GM12878 (cell line): ENCODE measurements around the gene EPHA8. TPM values are rescaled to one million over a fixed set of nuclear protein-coding genes. Genes with fewer than 3 reads are reported as not detected.

Experiments
- ATAC-seq: fragments of 200-7000 bp; cut with Tn5 transposase; 3 replicates; pipeline ENCODE4 v1.9.1; 2020; ENCODE audit warnings: mild to moderate bottlenecking, moderate library complexity
- Bru-seq: library from RNA; stranded (reverse); fragments of 400-500 nt; gene quantifications from one replicate; lab custom pipeline; 2021; lab: Mats Ljungman, UMichigan
- BruChase-seq, 2 experiments: library from RNA; stranded (reverse); fragments of 400-500 nt; gene quantifications; one replicate each; lab custom pipeline; 2021; lab: Mats Ljungman, UMichigan
- BruUV-seq: library from RNA; stranded (reverse); fragments of 400-500 nt; replicated peaks from 2 replicates; lab custom pipeline; 2021; lab: Mats Ljungman, UMichigan
- CTCF ChIA-PET: fragments of 300-600 bp; sonication (Branson Sonifier 250); formaldehyde crosslinking; extraction: SDS; loops from one replicate; lab custom pipeline; 2021; ENCODE audit warnings: inconsistent platforms; lab: Yijun Ruan, JAX
- POLR2A ChIA-PET: fragments of 350-600 bp; formaldehyde crosslinking; extraction: SDS; loops from one replicate; lab custom pipeline; 2021; ENCODE audit warnings: inconsistent platforms; lab: Charles Lee
- RAD21 ChIA-PET: fragments of 300-600 bp; sonication (Branson Sonifier 250); formaldehyde crosslinking; loops from one replicate; lab custom pipeline; 2023; ENCODE audit warnings: antibody characterized with exemption; ENCODE audit not compliant: unreplicated experiment; lab: Charles Lee
- SMC1A ChIA-PET: fragments of 300-600 bp; sonication (Branson Sonifier 250); formaldehyde crosslinking; loops from one replicate; lab custom pipeline; 2023; ENCODE audit not compliant: unreplicated experiment, uncharacterized antibody; lab: Charles Lee
- DNase-seq: peaks from one replicate; pipeline ENCODE4 v3.0.0-alpha.2; 2011; ENCODE audit warnings: low read depth, low spot score
- FAIRE-seq: peaks from 3 replicates; lab custom pipeline; 2011; peaks lifted over from hg19 to GRCh38; lab: Jason Lieb, UNC
- H2AFZ ChIP-seq: 2 replicates; pipeline ENCODE4 v1.6.0; 2011; ENCODE audit warnings: low read depth, low read length, control low read depth; ENCODE audit not compliant: control insufficient read depth
- H3K27ac ChIP-seq: 2 replicates; pipeline ENCODE4 v1.5.1; 2011; ENCODE audit warnings: control low read depth; ENCODE audit not compliant: control insufficient read depth, insufficient read depth
- H3K27me3 ChIP-seq, 2 experiments: replicated peaks in 1 of 2; 2 replicates each; pipeline versions ENCODE4 v1.6.0 to v1.6.1; 2011; ENCODE audit warnings: low read length in 1 of 2; ENCODE audit not compliant: control insufficient read depth in 2 of 2, insufficient read depth in 2 of 2
- H3K36me3 ChIP-seq, 2 experiments: 2 replicates each; pipeline ENCODE4 v1.5.1; 2011; ENCODE audit warnings: low read length in 1 of 2; ENCODE audit not compliant: control insufficient read depth in 2 of 2, insufficient read depth in 2 of 2
- H3K4me1 ChIP-seq: 2 replicates; pipeline ENCODE4 v1.6.1; 2011; ENCODE audit warnings: mild to moderate bottlenecking, low read length, moderate library complexity, mixed read lengths; ENCODE audit not compliant: control insufficient read depth, insufficient read depth
- H3K4me2 ChIP-seq: 2 replicates; pipeline ENCODE4 v1.6.0; 2011; ENCODE audit warnings: control low read depth; ENCODE audit not compliant: control insufficient read depth, insufficient read depth
- H3K4me3 ChIP-seq: fragments of 200-600 bp; sonication (generic); 2 replicates; pipeline ENCODE4 v1.5.1; 2016
- H3K79me2 ChIP-seq: 2 replicates; pipeline ENCODE4 v1.6.0; 2011; ENCODE audit warnings: low read length; ENCODE audit not compliant: control insufficient read depth, insufficient read depth
- H3K9ac ChIP-seq: 2 replicates; pipeline ENCODE4 v1.8.0; 2011; ENCODE audit warnings: low read length, control low read depth, mixed read lengths; ENCODE audit not compliant: control insufficient read depth, insufficient read depth
- H3K9me3 ChIP-seq: replicated peaks from 3 replicates; pipeline ENCODE4 v1.5.1; 2011; ENCODE audit warnings: mild to moderate bottlenecking, low read length; ENCODE audit not compliant: control insufficient read depth, insufficient read depth
- H4K20me1 ChIP-seq: 2 replicates; pipeline ENCODE4 v1.6.0; 2011; ENCODE audit not compliant: control insufficient read depth, insufficient read depth
- ASH2L ChIP-seq: fragments of 300-600, 200-600 bp; sonication (generic); IDR thresholded peaks from 2 replicates; pipeline ENCODE4 v1.6.1; 2017; ENCODE audit warnings: low read depth, mild to moderate bottlenecking, borderline replicate concordance
- BHLHE40 ChIP-seq, 2 experiments: fragments of 450-650 bp in 1 of 2; IDR thresholded peaks; 2 replicates each; pipeline ENCODE4 v1.6.1; 2011 to 2017; ENCODE audit warnings: low read depth in 2 of 2, borderline replicate concordance in 1 of 2, improper control_type of control experiment in 1 of 2, low read length in 1 of 2, mild to moderate bottlenecking in 1 of 2
- NR2C2 ChIP-seq: IDR thresholded peaks from 2 replicates; pipeline ENCODE4 v1.6.1; 2011; ENCODE audit warnings: borderline replicate concordance, low read depth; ENCODE audit not compliant: control insufficient read depth, insufficient read length
- PAX8 ChIP-seq: fragments of 450-650 bp; IDR thresholded peaks from 2 replicates; pipeline ENCODE4 v1.6.1; 2017; ENCODE audit warnings: mild to moderate bottlenecking, moderate library complexity
- WGBS: methylation state at CpG from one replicate; pipeline ENCODE4 v1.1.6; 2016; ENCODE audit warnings: low lambda C conversion rate; ENCODE audit not compliant: insufficient replicate concordance, insufficient coverage; ENCODE audit errors: missing lambda C conversion rate; 5-methylcytosine and 5-hydroxymethylcytosine counted together
- in situ Hi-C: fragments of 300-500 bp; cut with MboI; formaldehyde crosslinking; loops from 9 replicates; pipeline ENCODE4 v1.14.3; 2018; ENCODE audit warnings: mixed read lengths
- intact Hi-C: fragments of 100-400 bp; cut with micrococcal nuclease; formaldehyde crosslinking; loops from one replicate; pipeline ENCODE4 v1.14.2; 2022; ENCODE audit not compliant: unreplicated experiment
- long read RNA-seq, 2 experiments: library from polyadenylated mRNA; unstranded; transcript quantifications; one replicate each; pipeline ENCODE4 v2.0.0, GENCODE V29; 2019 to 2020
- polyA minus RNA-seq, 3 experiments: library from RNA; depleted of rRNA, polyadenylated mRNA; stranded (reverse); fragments of >200 nt; gene quantifications; 2 replicates each; pipeline ENCODE4 v1.2.3, GENCODE V29; 2011
- polyA plus RNA-seq, 11 experiments: library from polyadenylated mRNA; depleted of rRNA in 4 of 11; unstranded in 6 of 11; stranded (reverse) in 5 of 11; fragments of >200 nt; fragmentation: Nextera tagmentation in 4 of 11; fragmentation: Illumina TruSeq in 1 of 11; extraction: Ambion mirVana in 4 of 11; extraction: Trizol in 1 of 11; gene quantifications; 1 replicate in 1 of 11; 2 replicates in 10 of 11; pipeline versions ENCODE4 v1.2.1 to v1.2.3, GENCODE V29; 2011 to 2016; ENCODE audit warnings: inconsistent platforms in 2 of 11, missing spikeins in 2 of 11, low read depth in 1 of 11
- total RNA-seq, 4 experiments: library from RNA; depleted of rRNA in 3 of 4; stranded (reverse); fragments of >200 nt in 3 of 4; fragmentation: Illumina TruSeq in 1 of 4; extraction: Trizol in 1 of 4; gene quantifications; 2 replicates each; pipeline versions ENCODE4 v1.2.1 to v1.2.3, GENCODE V29; 2013 to 2021
- TF ChIP-seq, protein P1 (sequence below): IDR thresholded peaks from 2 replicates; pipeline ENCODE4 v1.6.1; 2011; ENCODE audit warnings: borderline replicate concordance, low read depth, mild to moderate bottlenecking, moderate library complexity, mixed read lengths, low read length; ENCODE audit not compliant: insufficient read depth; ENCODE audit errors: extremely low read length
- TF ChIP-seq, protein P2 (sequence below): IDR thresholded peaks from 2 replicates; pipeline ENCODE4 v1.6.1; 2012; ENCODE audit warnings: low read depth, low read length, improper control_type of control experiment

The EPHA8 gene
- not detected in 2 replicates for total RNA-seq (2013; cell fraction: nucleolus; rRNA removed)
- total RNA-seq (2014; rRNA removed) (not detected in 2 replicates), total RNA-seq (2014; rRNA removed; fragmentation: Illumina TruSeq; extraction: Trizol) (not detected in 2 replicates), total RNA-seq (2021) (not detected in 2 replicates), polyA plus RNA-seq (2011; rRNA removed) (not detected in 2 replicates), polyA plus RNA-seq (2014; fragmentation: Illumina TruSeq; extraction: Trizol) (not detected in 2 replicates), polyA plus RNA-seq (2014; fragmentation: Nextera tagmentation; extraction: Ambion mirVana) (not detected), polyA plus RNA-seq (2014; rRNA removed) (not detected in 2 replicates), polyA plus RNA-seq (2016; fragmentation: Nextera tagmentation; extraction: Ambion mirVana) (not detected), polyA minus RNA-seq (2011; rRNA and poly(A)+ RNA removed) (not detected in 2 replicates), Bru-seq, nascent RNA (not detected), BruChase-seq, experiment 1, labeled RNA remaining after a 6-hour chase (percentile 10 among the genes with signal in this experiment), BruChase-seq, experiment 2, labeled RNA remaining after a 2-hour chase (percentile 6 among the genes with signal in this experiment)
- not detected for polyA plus RNA-seq (2011; ENCODE audit: low read depth)
- not detected in 2 replicates for polyA plus RNA-seq (2011; cell fraction: cytosol; rRNA removed)
- polyA plus RNA-seq (2011; cell fraction: nucleus; rRNA removed): not detected in 2 replicates
- 0.06 and 0.19 TPM in 2 replicates for polyA plus RNA-seq (2012)
- not detected in 2 replicates for polyA minus RNA-seq (2011; cell fraction: cytosol; rRNA and poly(A)+ RNA removed)
- not detected in 2 replicates for polyA minus RNA-seq (2011; cell fraction: nucleus; rRNA and poly(A)+ RNA removed)
- long read RNA-seq, experiment 1: 0 reads
- long read RNA-seq, experiment 2: 0 reads

DNA sequence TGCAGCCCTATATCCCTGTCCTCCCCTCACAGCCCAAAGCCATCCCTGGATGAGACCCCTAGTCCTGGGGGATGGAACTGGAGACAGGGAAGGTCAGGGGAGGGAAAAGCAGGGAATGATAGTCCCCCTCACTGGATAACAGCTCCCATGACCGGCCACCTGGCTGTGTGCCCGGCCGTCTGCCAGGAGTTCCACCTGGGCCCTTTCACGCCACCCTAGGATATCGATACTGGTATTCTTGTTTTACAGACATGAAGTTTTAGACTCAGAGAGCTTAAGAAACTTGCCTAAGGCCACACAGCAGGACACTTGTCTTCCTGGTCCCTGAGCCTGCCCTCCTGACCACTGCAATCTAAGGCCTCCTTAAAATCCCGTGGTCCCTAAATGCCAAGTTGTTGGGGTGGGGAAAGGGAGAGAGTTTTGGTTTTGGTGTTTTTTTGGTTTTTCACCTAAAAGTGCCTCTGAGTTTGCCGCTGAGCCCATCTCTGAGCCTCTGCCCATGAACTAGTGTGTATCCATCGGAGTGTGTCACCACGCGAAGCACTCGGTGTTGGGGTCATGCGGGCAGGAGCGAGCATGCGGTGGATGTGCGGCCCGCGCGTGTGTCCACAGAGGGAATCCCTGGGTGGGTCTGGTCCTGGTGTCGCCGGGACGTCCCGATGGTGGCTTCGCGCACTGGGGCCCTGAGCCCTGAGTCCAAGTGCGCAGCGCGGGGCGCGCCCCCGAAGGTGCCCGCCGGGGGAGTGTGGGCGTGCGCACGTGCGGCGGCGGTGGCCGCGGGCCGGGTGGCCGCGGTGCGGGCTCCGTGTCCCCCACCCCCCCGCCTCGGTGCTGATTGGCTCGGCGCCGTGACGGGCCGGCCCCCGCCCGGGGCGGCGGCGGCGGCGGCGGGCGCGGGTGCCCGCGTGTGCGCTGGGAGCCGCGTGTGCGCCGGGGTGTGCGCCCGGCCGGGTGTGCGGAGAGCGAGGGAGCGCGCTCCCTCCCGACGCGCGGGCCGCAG is at the start of gene EPHA8:
TSS of gene EPHA8 (plus strand) at position 906 of the 1,000 bp plus-strand sequence. CDS start 147 bp downstream, outside the sequence.
- WGBS: 48% methylated on average over 22 of the region's 81 CpGs
- Histone ChIP-seq H3K4me1 (no peaks in the 10 kb centered on the region), H3K4me3 (no peak within 1 kb of the TSS), H3K4me2 (no peak within 1 kb of the TSS), H3K9ac (no peak within 1 kb of the TSS), H3K9me3 (no peaks in the 10 kb centered on the region)
- SMC1A ChIA-PET: interaction anchor here (0.6 kb wide), 1 partner anchor 104 kb away, joined by 3 read pairs; no protein-coding TSS in a partner anchor
- ATAC-seq (no peak), DNase-seq (no peak)
- TF ChIP-seq PAX8 (no peak), BHLHE40 (IDR thresholded peaks at IDR 0.05; ENCODE audit: borderline replicate concordance in 1 of 2, low read depth in 2 of 2, low read length in 1 of 2) (peak in 1 of 2 experiments; percentile 16; a peak in 1 of 4 replicates), NR2C2 (no peak), ASH2L (no peak)
- TF ChIP-seq, protein P1, sequence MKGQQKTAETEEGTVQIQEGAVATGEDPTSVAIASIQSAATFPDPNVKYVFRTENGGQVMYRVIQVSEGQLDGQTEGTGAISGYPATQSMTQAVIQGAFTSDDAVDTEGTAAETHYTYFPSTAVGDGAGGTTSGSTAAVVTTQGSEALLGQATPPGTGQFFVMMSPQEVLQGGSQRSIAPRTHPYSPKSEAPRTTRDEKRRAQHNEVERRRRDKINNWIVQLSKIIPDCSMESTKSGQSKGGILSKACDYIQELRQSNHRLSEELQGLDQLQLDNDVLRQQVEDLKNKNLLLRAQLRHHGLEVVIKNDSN: no peak
- TF ChIP-seq, protein P2, sequence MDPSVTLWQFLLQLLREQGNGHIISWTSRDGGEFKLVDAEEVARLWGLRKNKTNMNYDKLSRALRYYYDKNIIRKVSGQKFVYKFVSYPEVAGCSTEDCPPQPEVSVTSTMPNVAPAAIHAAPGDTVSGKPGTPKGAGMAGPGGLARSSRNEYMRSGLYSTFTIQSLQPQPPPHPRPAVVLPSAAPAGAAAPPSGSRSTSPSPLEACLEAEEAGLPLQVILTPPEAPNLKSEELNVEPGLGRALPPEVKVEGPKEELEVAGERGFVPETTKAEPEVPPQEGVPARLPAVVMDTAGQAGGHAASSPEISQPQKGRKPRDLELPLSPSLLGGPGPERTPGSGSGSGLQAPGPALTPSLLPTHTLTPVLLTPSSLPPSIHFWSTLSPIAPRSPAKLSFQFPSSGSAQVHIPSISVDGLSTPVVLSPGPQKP: no peak
- TF ChIP-seq, all 136 proteins: peak for 1
- ChIA-PET RAD21 (no interaction called here), POLR2A (no interaction called here), CTCF (no interaction called here)
- no peak for FAIRE-seq
- peaks cover 6 to 16% of the 10 kb centered on the region in 2 experiments; a peak in 2 of 4 replicates for H3K27me3 ChIP-seq
- H3K27ac ChIP-seq: no peak within 1 kb of the TSS
- H4K20me1 ChIP-seq: no peaks in the 10 kb centered on the region
- no peaks in the 10 kb centered on the region for H3K36me3 ChIP-seq
- no peaks in the 10 kb centered on the region for H3K79me2 ChIP-seq
- BruUV-seq: no TSS peak
- no peak within 1 kb of the TSS for H2AFZ ChIP-seq
- in situ Hi-C loops (no loop called here), intact Hi-C loops (no loop called here)
